H7 (cell line): ENCODE measurements around the gene RNF151. TPM values are rescaled to one million over a fixed set of nuclear protein-coding genes. Genes with fewer than 3 reads are reported as not detected.
"Not testable (repeated sequence)": the region's sequence is repeated elsewhere in the genome, so short reads cannot be mapped to it uniquely, and the experiment has no call there.

Experiments
- DNase-seq: peaks from one replicate; pipeline ENCODE4 v3.0.0; 2012
- H3K27me3 ChIP-seq: 2 replicates; pipeline ENCODE4 v1.6.0; 2011; ENCODE audit warnings: mild to moderate bottlenecking, low read length; ENCODE audit not compliant: control insufficient read depth, insufficient read depth
- H3K36me3 ChIP-seq: replicated peaks from 2 replicates; pipeline ENCODE4 v1.5.1; 2011; ENCODE audit warnings: low read length; ENCODE audit not compliant: control insufficient read depth, insufficient read depth
- H3K4me3 ChIP-seq: 2 replicates; pipeline ENCODE4 v1.5.1; 2011; ENCODE audit warnings: low read depth, mild to moderate bottlenecking, control low read depth, low read length, moderate library complexity; ENCODE audit not compliant: insufficient read depth
- total RNA-seq: library from RNA; depleted of rRNA; stranded (reverse); fragments of >200 nt; shearing (Covaris generic); gene quantifications from 2 replicates; pipeline ENCODE4 v1.2.3, GENCODE V29; 2014

Gene RNF151
- total RNA-seq, 1 experiment from 2014 or later: not detected

GRCh38 chr16:2006317-2006716 is 39.7 kb downstream of the RNF151 start:
- H3K27me3 ChIP-seq: no peaks in the 10 kb centered on the region
- H3K36me3 ChIP-seq: peaks cover 10% of the 10 kb centered on the region
- DNase-seq: no peak
- no peak overlapping the region for H3K4me3 ChIP-seq

GRCh38 chr16:2007081-2007836 is 40.6 kb downstream of the RNF151 start:
- Histone ChIP-seq H3K4me3 (no peak overlapping the region), H3K27me3 (no peaks in the 10 kb centered on the region), H3K36me3 (peaks cover 4% of the 10 kb centered on the region)
- DNase-seq: no peak

GRCh38 chr16:2008009-2008526 is 41.4 kb downstream of the RNF151 start:
- DNase-seq: no peak
- Histone ChIP-seq H3K36me3 (peaks cover 4% of the 10 kb centered on the region), H3K4me3 (no peak overlapping the region), H3K27me3 (no peaks in the 10 kb centered on the region)

- peak; percentile 82 for DNase-seq
- no peaks in the 10 kb centered on the region for H3K27me3 ChIP-seq
These were observed 42.0 kb downstream of the RNF151 start for GRCh38 chr16:2008631-2009163.

GRCh38 chr16:2009164-2009711 is 42.6 kb downstream of the RNF151 start:
- no peak for DNase-seq
- H3K27me3 ChIP-seq: no peaks in the 10 kb centered on the region
- peak overlapping the region; percentile 76 for H3K4me3 ChIP-seq
- H3K36me3 ChIP-seq: 0 out of 2 replicates have a peak, but pooled peaks cover 1% of the 10 kb centered on the region

More at GRCh38 chr16:2008631-2009163, 42.0 kb downstream of the RNF151 start:
- Histone ChIP-seq H3K36me3 (0 out of 2 replicates have a peak, but pooled peaks cover 1% of the 10 kb centered on the region), H3K4me3 (peak overlapping the region; percentile 76)

- DNase-seq: peak; percentile 99
- 0 out of 2 replicates have a peak, but pooled peaks cover 1% of the 10 kb centered on the region for H3K36me3 ChIP-seq
- peak within 1 kb of the TSS; percentile 76 for H3K4me3 ChIP-seq
- no peaks in the 10 kb centered on the region for H3K27me3 ChIP-seq
These were observed 43.3 kb downstream of the RNF151 start, which contains the start of gene ZNF598 for GRCh38 chr16:2009791-2010510. ZNF598 (minus strand) TSS chr16:2009821.

GRCh38 chr16:2011726-2012125 is 45.1 kb downstream of the RNF151 start:
- H3K27me3 ChIP-seq, H3K36me3 ChIP-seq, H3K4me3 ChIP-seq, DNase-seq: not testable (repeated sequence)

- H3K4me3 ChIP-seq: no peak overlapping the region
- no peak for DNase-seq
These were observed 46.9 kb downstream of the RNF151 start for GRCh38 chr16:2013527-2013926.

GRCh38 chr16:2015117-2015946 is 48.7 kb downstream of the RNF151 start:
- H3K36me3 ChIP-seq: no peaks in the 10 kb centered on the region
- peaks cover 17% of the 10 kb centered on the region for H3K27me3 ChIP-seq
- H3K4me3 ChIP-seq: no peak overlapping the region
- no peak for DNase-seq

More at GRCh38 chr16:2013527-2013926, 46.9 kb downstream of the RNF151 start:
- H3K36me3 ChIP-seq: no peaks in the 10 kb centered on the region
- H3K27me3 ChIP-seq: peaks cover 1% of the 10 kb centered on the region; the same call in 1 of the 2 replicates

- DNase-seq: no peak
- Histone ChIP-seq H3K27me3 (peaks cover 23% of the 10 kb centered on the region), H3K4me3 (no peak overlapping the region), H3K36me3 (no peaks in the 10 kb centered on the region)
These were observed 49.2 kb downstream of the RNF151 start for GRCh38 chr16:2015947-2016208.

GRCh38 chr16:2016407-2016922 is 49.8 kb downstream of the RNF151 start:
- peaks cover 26% of the 10 kb centered on the region for H3K27me3 ChIP-seq
- DNase-seq: peak; percentile 85

More at GRCh38 chr16:2016407-2016922, 49.8 kb downstream of the RNF151 start:
- no peaks in the 10 kb centered on the region for H3K36me3 ChIP-seq
- no peak overlapping the region for H3K4me3 ChIP-seq
